Skeletal muscle tissue (tissue), 4 donors: ENCODE measurements around the gene SPDYE1. TPM values are rescaled to one million over a fixed set of nuclear protein-coding genes. Genes with fewer than 3 reads are reported as not detected.
A peak's percentile ranks its signal among the peaks of the same experiment; 100 is the strongest.

ENCODE experiments used
- H3K27ac ChIP-seq: one replicate; pipeline ENCODE4 v1.7.0; 2013; ENCODE audit warnings: mild to moderate bottlenecking, low read depth, low read length, inconsistent platforms
- H3K27me3 ChIP-seq, 3 donors: one replicate each; pipeline ENCODE4 v1.7.0; 2013; ENCODE audit warnings: low read length in 3 of 3; ENCODE audit not compliant: control insufficient read depth in 3 of 3, insufficient read depth in 3 of 3
- H3K36me3 ChIP-seq, 3 donors: one replicate each; pipeline ENCODE4 v1.7.0; 2013; ENCODE audit warnings: low read length in 3 of 3; ENCODE audit not compliant: control insufficient read depth in 3 of 3, insufficient read depth in 3 of 3
- H3K4me1 ChIP-seq, 3 donors: one replicate each; pipeline ENCODE4 v1.7.0; 2013; ENCODE audit warnings: low read length in 3 of 3, mild to moderate bottlenecking in 3 of 3; ENCODE audit not compliant: control insufficient read depth in 3 of 3, insufficient read depth in 3 of 3
- H3K4me3 ChIP-seq, 3 donors: one replicate each; pipeline ENCODE4 v1.7.0; 2013; ENCODE audit warnings: low read length in 3 of 3
- H3K9ac ChIP-seq, 3 donors: one replicate each; pipeline ENCODE4 v1.7.0; 2013; ENCODE audit warnings: low read length in 3 of 3, mild to moderate bottlenecking in 3 of 3, moderate library complexity in 2 of 3, low read depth in 1 of 3
- H3K9me3 ChIP-seq, 3 donors: one replicate each; pipeline ENCODE4 v1.7.0; 2013; ENCODE audit warnings: low read length in 3 of 3; ENCODE audit not compliant: control insufficient read depth in 3 of 3
- total RNA-seq: library from RNA; depleted of rRNA; stranded (reverse); fragments of >200 nt; gene quantifications from one replicate; pipeline ENCODE4 v1.2.3, GENCODE V29; 2014
- donor health status: Osteomylitis.

SPDYE1 gene
- total RNA-seq, 1 donor from 2014 or later: not detected

GRCh38 chr7:44043902-44044301 is 46.2 kb downstream of the SPDYE1 start:
- peak overlapping the region; percentile 85 for H3K27ac ChIP-seq
- peak overlapping the region; percentile 90 to 94 (median 92) for H3K4me3 ChIP-seq
- peaks cover 25 to 39% (median 25%) of the 10 kb centered on the region in 3 donors for H3K4me1 ChIP-seq
- peaks cover 6 to 13% (median 10%) of the 10 kb centered on the region in 3 donors for H3K36me3 ChIP-seq
- no peaks in the 10 kb centered on the region for H3K27me3 ChIP-seq
- peak overlapping the region; percentile 94 to 98 (median 95) for H3K9ac ChIP-seq
- H3K9me3 ChIP-seq: no peaks in the 10 kb centered on the region

- no peaks in the 10 kb centered on the region for H3K27me3 ChIP-seq
- peak within 1 kb of the TSS; percentile 94 to 98 (median 95) for H3K9ac ChIP-seq
- no peaks in the 10 kb centered on the region for H3K9me3 ChIP-seq
- H3K4me3 ChIP-seq: peak within 1 kb of the TSS; percentile 90 to 94 (median 92)
- H3K4me1 ChIP-seq: peaks cover 25 to 39% (median 25%) of the 10 kb centered on the region in 3 donors
- peaks cover 6 to 13% (median 12%) of the 10 kb centered on the region in 3 donors for H3K36me3 ChIP-seq
- H3K27ac ChIP-seq: peak within 1 kb of the TSS; percentile 85
Measured at GRCh38 chr7:44044315-44045225, 46.9 kb downstream of the SPDYE1 start, which contains the start of gene DBNL. Gene DBNL, plus strand, starts transcription at chr7:44044702. Its CDS starts 36 bp downstream, at chr7:44044738.

GRCh38 chr7:44045226-44046014 is 47.7 kb downstream of the SPDYE1 start:
- no peaks in the 10 kb centered on the region for H3K27me3 ChIP-seq
- peak overlapping the region; percentile 94 to 98 (median 95) for H3K9ac ChIP-seq
- H3K36me3 ChIP-seq: peaks cover 14 to 21% (median 20%) of the 10 kb centered on the region in 3 donors
- peak overlapping the region; percentile 90 to 94 (median 92) for H3K4me3 ChIP-seq
- no peaks in the 10 kb centered on the region for H3K9me3 ChIP-seq
- peaks cover 25 to 42% (median 27%) of the 10 kb centered on the region in 3 donors for H3K4me1 ChIP-seq
- H3K27ac ChIP-seq: peak overlapping the region; percentile 85

- Histone ChIP-seq H3K9ac (peak overlapping the region in 1 of 3 donors; percentile 33), H3K9me3 (no peaks in the 10 kb centered on the region), H3K27me3 (no peaks in the 10 kb centered on the region), H3K36me3 (peaks cover 24 to 31% (median 28%) of the 10 kb centered on the region in 3 donors), H3K4me1 (peaks cover 22 to 42% (median 27%) of the 10 kb centered on the region in 3 donors), H3K27ac (no peak overlapping the region), H3K4me3 (no peak overlapping the region)
Measured at GRCh38 chr7:44046321-44047061, 48.8 kb downstream of the SPDYE1 start.

- Histone ChIP-seq H3K9ac (peak overlapping the region in 2 of 3 donors; percentile 2 to 25), H3K27me3 (no peaks in the 10 kb centered on the region), H3K27ac (no peak overlapping the region), H3K9me3 (no peaks in the 10 kb centered on the region), H3K4me3 (no peak overlapping the region), H3K4me1 (peaks cover 22 to 42% (median 29%) of the 10 kb centered on the region in 3 donors), H3K36me3 (peaks cover 38 to 43% (median 42%) of the 10 kb centered on the region in 3 donors)
Measured at GRCh38 chr7:44048031-44048795, 50.5 kb downstream of the SPDYE1 start.

GRCh38 chr7:44050121-44050914 is 52.6 kb downstream of the SPDYE1 start:
- no peak overlapping the region for H3K27ac ChIP-seq
- H3K36me3 ChIP-seq: peaks cover 42 to 53% (median 44%) of the 10 kb centered on the region in 3 donors
- no peaks in the 10 kb centered on the region for H3K27me3 ChIP-seq
- peaks cover 11 to 29% (median 21%) of the 10 kb centered on the region in 3 donors for H3K4me1 ChIP-seq
- no peak overlapping the region for H3K9ac ChIP-seq
- H3K4me3 ChIP-seq: no peak overlapping the region
- H3K9me3 ChIP-seq: no peaks in the 10 kb centered on the region

GRCh38 chr7:44050915-44051560 is 53.3 kb downstream of the SPDYE1 start:
- peaks cover 4 to 22% (median 15%) of the 10 kb centered on the region in 3 donors for H3K4me1 ChIP-seq
- H3K36me3 ChIP-seq: peaks cover 42 to 53% (median 45%) of the 10 kb centered on the region in 3 donors
- no peaks in the 10 kb centered on the region for H3K9me3 ChIP-seq
- no peaks in the 10 kb centered on the region for H3K27me3 ChIP-seq
- H3K9ac ChIP-seq: no peak overlapping the region
- no peak overlapping the region for H3K27ac ChIP-seq
- no peak overlapping the region for H3K4me3 ChIP-seq

- no peak overlapping the region for H3K27ac ChIP-seq
- H3K4me3 ChIP-seq: no peak overlapping the region
- H3K27me3 ChIP-seq: no peaks in the 10 kb centered on the region
- H3K4me1 ChIP-seq: peaks cover 4 to 21% (median 12%) of the 10 kb centered on the region in 3 donors
- H3K36me3 ChIP-seq: peaks cover 40 to 58% (median 46%) of the 10 kb centered on the region in 3 donors
- no peak overlapping the region for H3K9ac ChIP-seq
- H3K9me3 ChIP-seq: no peaks in the 10 kb centered on the region
Measured at GRCh38 chr7:44051611-44052220, 54.0 kb downstream of the SPDYE1 start.
